BJ (cell line): ENCODE results near the gene TTL. TPM values are rescaled to one million over a fixed set of nuclear protein-coding genes. Genes with fewer than 3 reads are reported as not detected.
"Not testable (repeated sequence)": the region's sequence is repeated elsewhere in the genome, so short reads cannot be mapped to it uniquely, and the experiment has no call there.

Source experiments
- CTCF ChIA-PET: fragments of 350-600 bp; formaldehyde crosslinking; extraction: SDS; loops from one replicate; lab custom pipeline; 2021; ENCODE audit warnings: antibody characterized with exemption, inconsistent platforms; lab: Yijun Ruan, JAX
- POLR2A ChIA-PET: fragments of 300-600 bp; sonication (Branson Sonifier 250); formaldehyde crosslinking; extraction: SDS; loops from one replicate; lab custom pipeline; 2021; ENCODE audit warnings: antibody characterized with exemption; lab: Charles Lee
- DNase-seq: peaks from one replicate; pipeline ENCODE4 v3.0.0-alpha.2; 2011; ENCODE audit warnings: low read depth
- H3K27me3 ChIP-seq: 2 replicates; pipeline ENCODE4 v1.6.0; 2011; ENCODE audit warnings: low read length; ENCODE audit not compliant: control insufficient read depth, insufficient read depth
- H3K36me3 ChIP-seq: 2 replicates; pipeline ENCODE4 v1.5.1; 2011; ENCODE audit warnings: low read length; ENCODE audit not compliant: control insufficient read depth, insufficient read depth
- H3K4me3 ChIP-seq: 2 replicates; pipeline ENCODE4 v1.5.1; 2011; ENCODE audit warnings: low read depth, mild to moderate bottlenecking, control low read depth, low read length
- polyA plus RNA-seq: library from polyadenylated mRNA; depleted of rRNA; stranded (reverse); fragments of >200 nt; gene quantifications from 2 replicates; pipeline ENCODE4 v1.2.3, GENCODE V29; 2011
- TF ChIP-seq, protein P1 (sequence below): IDR thresholded peaks from 2 replicates; pipeline ENCODE4 v1.5.1; 2011; ENCODE audit warnings: low read depth, mild to moderate bottlenecking, control low read depth, inconsistent platforms, low read length, moderate library complexity; ENCODE audit not compliant: insufficient read depth

TTL gene
- polyA plus RNA-seq, 1 experiment: 11.1 TPM

- TF ChIP-seq, protein P1, sequence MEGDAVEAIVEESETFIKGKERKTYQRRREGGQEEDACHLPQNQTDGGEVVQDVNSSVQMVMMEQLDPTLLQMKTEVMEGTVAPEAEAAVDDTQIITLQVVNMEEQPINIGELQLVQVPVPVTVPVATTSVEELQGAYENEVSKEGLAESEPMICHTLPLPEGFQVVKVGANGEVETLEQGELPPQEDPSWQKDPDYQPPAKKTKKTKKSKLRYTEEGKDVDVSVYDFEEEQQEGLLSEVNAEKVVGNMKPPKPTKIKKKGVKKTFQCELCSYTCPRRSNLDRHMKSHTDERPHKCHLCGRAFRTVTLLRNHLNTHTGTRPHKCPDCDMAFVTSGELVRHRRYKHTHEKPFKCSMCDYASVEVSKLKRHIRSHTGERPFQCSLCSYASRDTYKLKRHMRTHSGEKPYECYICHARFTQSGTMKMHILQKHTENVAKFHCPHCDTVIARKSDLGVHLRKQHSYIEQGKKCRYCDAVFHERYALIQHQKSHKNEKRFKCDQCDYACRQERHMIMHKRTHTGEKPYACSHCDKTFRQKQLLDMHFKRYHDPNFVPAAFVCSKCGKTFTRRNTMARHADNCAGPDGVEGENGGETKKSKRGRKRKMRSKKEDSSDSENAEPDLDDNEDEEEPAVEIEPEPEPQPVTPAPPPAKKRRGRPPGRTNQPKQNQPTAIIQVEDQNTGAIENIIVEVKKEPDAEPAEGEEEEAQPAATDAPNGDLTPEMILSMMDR: no peak
- Histone ChIP-seq H3K27me3 (no peaks in the 10 kb centered on the region), H3K36me3 (peaks cover 9% of the 10 kb centered on the region; the same call in 1 of the 2 replicates), H3K4me3 (no peak overlapping the region)
- DNase-seq: no peak
- ChIA-PET CTCF (no interaction called here), POLR2A (no interaction called here)
These were observed 47.8 kb downstream of the TTL start for GRCh38 chr2:112529757-112530156.

DNA sequence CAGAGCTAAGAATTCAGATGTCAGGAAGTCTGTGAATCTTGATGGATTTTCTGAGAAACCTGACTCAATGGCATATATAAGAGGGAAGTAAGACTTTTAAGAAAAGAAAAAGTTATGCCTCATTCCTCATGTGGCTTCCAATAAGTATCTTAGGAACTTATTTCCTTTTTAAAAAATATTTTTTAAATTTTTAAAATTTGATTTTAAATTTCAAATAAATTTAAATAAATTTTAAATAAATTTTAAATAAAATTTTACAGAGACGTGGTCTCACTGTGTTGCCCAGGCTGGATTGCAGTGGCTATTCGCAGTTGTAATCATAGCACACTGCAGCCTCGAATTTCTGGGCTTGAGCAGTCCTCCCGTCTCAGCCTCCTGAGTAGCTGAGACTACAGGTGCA lies 48.8 kb downstream of the TTL start:
- H3K4me3 ChIP-seq: no peak overlapping the region
- peaks cover 9% of the 10 kb centered on the region; the same call in 1 of the 2 replicates for H3K36me3 ChIP-seq
- TF ChIP-seq, protein P1: no peak
- ChIA-PET CTCF (no interaction called here), POLR2A (no interaction called here)
- no peak for DNase-seq
- H3K27me3 ChIP-seq: no peaks in the 10 kb centered on the region

- no peaks in the 10 kb centered on the region for H3K27me3 ChIP-seq
- TF ChIP-seq, protein P1: no peak
- CTCF ChIA-PET: interaction anchor here (0.7 kb wide), 1 partner anchor 409 kb away, joined by 3 read pairs; no protein-coding TSS in a partner anchor
- no peak for DNase-seq
- H3K4me3 ChIP-seq: no peak overlapping the region
- 0 out of 2 replicates have a peak, but pooled peaks cover 3% of the 10 kb centered on the region for H3K36me3 ChIP-seq
- POLR2A ChIA-PET: no interaction called here
These were observed 52.9 kb downstream of the TTL start for GRCh38 chr2:112534826-112535225.

GRCh38 chr2:112536665-112537064 lies 54.7 kb downstream of the TTL start:
- POLR2A ChIA-PET, H3K36me3 ChIP-seq, H3K4me3 ChIP-seq, CTCF ChIA-PET, DNase-seq, H3K27me3 ChIP-seq: not testable (repeated sequence)

- H3K27me3 ChIP-seq: no peaks in the 10 kb centered on the region
- no peak for DNase-seq
- CTCF ChIA-PET: no interaction called here
- TF ChIP-seq, protein P1: no peak
- H3K36me3 ChIP-seq: no peaks in the 10 kb centered on the region
- H3K4me3 ChIP-seq: no peak overlapping the region
- POLR2A ChIA-PET: no interaction called here
These were observed 57.4 kb downstream of the TTL start for GRCh38 chr2:112539306-112539705.

DNA sequence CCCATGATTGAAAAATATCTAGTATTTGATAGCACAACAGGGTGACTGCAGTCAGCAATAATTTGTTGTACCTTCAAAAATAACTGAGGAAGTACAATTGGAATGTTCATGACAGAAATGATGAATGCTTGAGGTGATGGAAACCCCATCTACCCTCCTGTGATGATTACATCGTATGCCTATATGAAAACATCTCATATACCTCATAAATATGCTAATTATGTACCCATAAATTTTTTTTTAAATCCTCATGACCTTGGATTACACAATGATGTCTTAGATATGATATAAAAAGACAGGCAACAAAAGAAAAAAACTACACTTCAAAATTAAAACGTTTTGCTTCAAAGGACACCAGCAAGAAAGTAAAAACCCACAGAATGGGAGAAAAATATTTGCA lies 59.0 kb downstream of the TTL start:
- no peak for DNase-seq
- Histone ChIP-seq H3K27me3 (no peaks in the 10 kb centered on the region), H3K4me3 (no peak overlapping the region), H3K36me3 (no peaks in the 10 kb centered on the region)
- POLR2A ChIA-PET: no interaction called here
- TF ChIP-seq, protein P1: no peak
- CTCF ChIA-PET: no interaction called here
